GM23338 (cell line): ENCODE results near the gene R3HCC1L. TPM values are rescaled to one million over a fixed set of nuclear protein-coding genes. Genes with fewer than 3 reads are reported as not detected.

Source experiments
- ATAC-seq: fragments of 200-7000 bp; cut with Tn5 transposase; 3 replicates; pipeline ENCODE4 v1.9.1; 2020
- DNase-seq: peaks from one replicate; pipeline ENCODE4 v3.0.0-alpha.2; 2015; ENCODE audit warnings: low spot score
- H2AFZ ChIP-seq: fragments of 200-600 bp; sonication (generic); 2 replicates; pipeline ENCODE4 v1.8.0; 2016; ENCODE audit warnings: antibody characterized with exemption, mild to moderate bottlenecking, moderate library complexity
- H3F3A ChIP-seq: fragments of 200-600 bp; sonication (generic); replicated peaks from 2 replicates; pipeline ENCODE4 v1.8.0; 2017; ENCODE audit warnings: antibody characterized with exemption, mixed run types, low read depth
- H3K27ac ChIP-seq: fragments of 200-600 bp; sonication (generic); 2 replicates; pipeline ENCODE4 v1.6.1; 2016; ENCODE audit warnings: low read depth
- H3K27me3 ChIP-seq: fragments of 200-600 bp; sonication (generic); 2 replicates; pipeline ENCODE4 v1.8.0; 2016; ENCODE audit warnings: mild to moderate bottlenecking, mixed run types, moderate library complexity; ENCODE audit not compliant: insufficient read depth
- H3K36me3 ChIP-seq: fragments of 200-600 bp; sonication (generic); 2 replicates; pipeline ENCODE4 v1.8.0; 2016; ENCODE audit warnings: mild to moderate bottlenecking; ENCODE audit not compliant: insufficient read depth
- H3K4me1 ChIP-seq: fragments of 200-600 bp; sonication (generic); 2 replicates; pipeline ENCODE4 v1.8.0; 2016; ENCODE audit warnings: mild to moderate bottlenecking, moderate library complexity; ENCODE audit not compliant: insufficient read depth
- H3K4me2 ChIP-seq: fragments of 200-600 bp; sonication (generic); 2 replicates; pipeline ENCODE4 v1.7.1; 2017; ENCODE audit warnings: mixed run types
- H3K4me3 ChIP-seq: fragments of 200-600 bp; sonication (generic); 2 replicates; pipeline ENCODE4 v1.6.1; 2016; ENCODE audit warnings: mixed run types
- H3K79me2 ChIP-seq: fragments of 200-600 bp; sonication (generic); replicated peaks from 2 replicates; pipeline ENCODE4 v1.8.0; 2017; ENCODE audit warnings: mild to moderate bottlenecking; ENCODE audit not compliant: insufficient read depth
- H3K9me2 ChIP-seq: fragments of 200-600 bp; sonication (generic); 2 replicates; pipeline ENCODE4 v1.8.0; 2017; ENCODE audit not compliant: insufficient read depth
- H4K20me1 ChIP-seq: fragments of 200-600 bp; sonication (generic); replicated peaks from 2 replicates; pipeline ENCODE4 v1.8.0; 2017; ENCODE audit warnings: mild to moderate bottlenecking; ENCODE audit not compliant: insufficient read depth
- H3K27ac Mint-ChIP-seq: 2 replicates; pipeline ENCODE4 v1.8.0; 2020; ENCODE audit warnings: inconsistent platforms, mild to moderate bottlenecking, moderate library complexity, mixed read lengths
- H3K27me3 Mint-ChIP-seq: 3 replicates; pipeline ENCODE4 v1.8.0; 2022; ENCODE audit warnings: low read depth, mild to moderate bottlenecking, moderate library complexity, mixed read lengths, inconsistent platforms; ENCODE audit not compliant: insufficient read depth, poor library complexity
- H3K36me3 Mint-ChIP-seq: 3 replicates; pipeline ENCODE4 v1.8.0; 2021; ENCODE audit warnings: low read depth, mild to moderate bottlenecking, inconsistent platforms, moderate library complexity, mixed read lengths
- H3K4me1 Mint-ChIP-seq: 3 replicates; pipeline ENCODE4 v1.8.0; 2020; ENCODE audit warnings: mild to moderate bottlenecking, inconsistent platforms, mixed read lengths
- H3K4me3 Mint-ChIP-seq: 3 replicates; pipeline ENCODE4 v1.8.0; 2021; ENCODE audit warnings: moderate library complexity, mild to moderate bottlenecking, inconsistent platforms, mixed read lengths
- H3K9me3 Mint-ChIP-seq: 3 replicates; pipeline ENCODE4 v1.8.0; 2020; ENCODE audit warnings: moderate library complexity, mild to moderate bottlenecking, inconsistent platforms, mixed read lengths
- CREB1 ChIP-seq: fragments of 250-450 bp; sonication (Bioruptor Pico); IDR thresholded peaks from 2 replicates; pipeline ENCODE4 v1.5.0; 2020; ENCODE audit warnings: low read depth, mild to moderate bottlenecking, moderate library complexity
- ETS1 ChIP-seq: IDR thresholded peaks from 2 replicates; pipeline ENCODE4 v1.6.1; 2016; ENCODE audit warnings: antibody characterized with exemption
- EZH2 ChIP-seq: fragments of 200-600 bp; sonication (generic); IDR thresholded peaks from one replicate; pipeline ENCODE4 v1.8.0; 2017; ENCODE audit warnings: antibody characterized with exemption, mild to moderate bottlenecking, low read depth; ENCODE audit not compliant: unreplicated experiment
- EZH2phosphoT487 ChIP-seq: fragments of 200-600 bp; sonication (generic); IDR thresholded peaks from one replicate; pipeline ENCODE4 v1.8.1; 2018; ENCODE audit warnings: antibody characterized with exemption; ENCODE audit not compliant: unreplicated experiment
- JUNB ChIP-seq: IDR thresholded peaks from one replicate; pipeline ENCODE4 v1.6.1; 2016; ENCODE audit warnings: antibody characterized with exemption; ENCODE audit not compliant: unreplicated experiment
- POLR2AphosphoS5 ChIP-seq: IDR thresholded peaks from 2 replicates; pipeline ENCODE4 v1.6.1; 2016; ENCODE audit warnings: antibody characterized with exemption, low read depth
- STAT1 ChIP-seq: IDR thresholded peaks from one replicate; pipeline ENCODE4 v1.6.1; 2016; ENCODE audit warnings: antibody characterized with exemption; ENCODE audit not compliant: unreplicated experiment
- ZNF114 ChIP-seq: fragments of 250-450 bp; sonication (Bioruptor Pico); IDR thresholded peaks from 2 replicates; pipeline ENCODE4 v1.5.0; 2020; ENCODE audit warnings: mild to moderate bottlenecking, moderate library complexity
- ZNF331 ChIP-seq: fragments of 250-450 bp; sonication (Bioruptor Pico); IDR thresholded peaks from 2 replicates; pipeline ENCODE4 v1.5.0; 2020; ENCODE audit warnings: low read depth, mild to moderate bottlenecking, moderate library complexity
- polyA plus RNA-seq: library from polyadenylated mRNA; unstranded; fragments of >200 nt; fragmentation: Nextera tagmentation; extraction: Ambion mirVana; gene quantifications from 2 replicates; pipeline ENCODE4 v1.2.1, GENCODE V29; 2016
- total RNA-seq: library from RNA; depleted of rRNA; stranded (reverse); fragments of >200 nt; shearing (Covaris generic); gene quantifications from 2 replicates; pipeline ENCODE4 v1.2.3, GENCODE V29; 2014
- TF ChIP-seq, protein P1 (sequence below), 2 experiments: fragments of 200-600 bp in 1 of 2; sonication (generic) in 1 of 2; conservative IDR thresholded peaks; 2 replicates each; pipeline versions ENCODE4 v1.5.1 to v1.6.1; 2016 to 2017; ENCODE audit warnings: antibody characterized with exemption in 2 of 2, low read depth in 2 of 2, mild to moderate bottlenecking in 2 of 2, moderate library complexity in 1 of 2
- TF ChIP-seq, protein P2 (sequence below): IDR thresholded peaks from one replicate; pipeline ENCODE4 v1.6.1; 2018; ENCODE audit warnings: antibody characterized with exemption; ENCODE audit not compliant: unreplicated experiment
- TF ChIP-seq, protein P3 (sequence below): fragments of 250-450 bp; sonication (Bioruptor Pico); IDR thresholded peaks from 2 replicates; pipeline ENCODE4 v1.5.0; 2020; ENCODE audit warnings: mild to moderate bottlenecking, moderate library complexity

The R3HCC1L gene
- total and polyA plus RNA-seq, 2 experiments from 2014 or later: 9.3 to 15.8 TPM

DNA sequence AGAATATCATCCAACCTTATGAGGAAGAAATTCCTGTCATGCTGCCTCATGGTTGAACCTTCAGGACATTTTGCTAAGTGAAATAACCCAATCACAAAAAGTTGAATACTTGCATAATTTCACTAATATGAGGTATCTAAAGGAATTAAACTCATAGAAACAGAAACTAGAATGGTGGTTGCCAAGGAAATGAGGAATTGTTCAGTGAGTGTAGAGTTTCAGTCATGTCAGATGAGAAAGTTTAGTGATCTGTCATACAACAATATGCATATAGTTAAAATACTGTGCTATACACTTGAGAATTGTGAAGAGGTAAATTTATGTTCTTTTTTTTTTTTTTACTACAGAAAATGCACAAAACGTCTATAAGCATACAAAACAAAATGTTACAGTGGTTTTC, 60.7 kb downstream of the R3HCC1L start (continued):
- TF ChIP-seq ETS1: no peak

DNA sequence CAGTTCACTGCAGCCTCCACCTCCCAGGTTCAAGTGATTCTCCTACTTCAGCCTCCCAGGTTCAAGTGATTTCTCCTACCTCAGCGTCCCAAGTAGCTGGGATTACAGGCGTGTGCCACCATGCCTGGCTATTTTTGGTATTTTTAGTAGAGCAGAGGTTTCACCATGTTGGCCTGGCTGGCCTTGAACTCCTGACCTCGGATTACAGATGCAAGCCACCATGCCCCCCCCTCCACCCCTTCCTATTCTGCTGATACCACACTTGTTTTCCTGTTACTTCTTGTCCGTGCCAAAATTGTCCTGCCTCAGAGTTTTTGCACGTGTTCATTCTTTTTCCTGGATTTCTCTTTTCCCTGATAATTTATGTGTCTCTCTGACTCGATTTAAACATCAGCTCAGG, 62.5 kb downstream of the R3HCC1L start:
- Histone ChIP-seq H3F3A (no peaks in the 10 kb centered on the region), H2AFZ (no peak overlapping the region), H3K27ac (no peak overlapping the region), H3K9me2 (no peaks in the 10 kb centered on the region), H4K20me1 (no peaks in the 10 kb centered on the region; the same call in 1 of the 2 replicates), H3K79me2 (peaks cover 2% of the 10 kb centered on the region; the same call in 1 of the 2 replicates), H3K36me3 (no peaks in the 10 kb centered on the region), H3K27me3 (no peaks in the 10 kb centered on the region), H3K4me1 (no peaks in the 10 kb centered on the region), H3K4me3 (no peak overlapping the region), H3K4me2 (no peak overlapping the region)
- ATAC-seq (no peak), DNase-seq (no peak)
- no peaks in the 10 kb centered on the region for H3K9me3 Mint-ChIP-seq
- H3K27me3 Mint-ChIP-seq: no peaks in the 10 kb centered on the region
- H3K36me3 Mint-ChIP-seq: peaks cover 20% of the 10 kb centered on the region; the same call in 2 of the 3 replicates
- no peak overlapping the region for H3K27ac Mint-ChIP-seq
- no peak overlapping the region for H3K4me3 Mint-ChIP-seq
- H3K4me1 Mint-ChIP-seq: peaks cover 8% of the 10 kb centered on the region; the same call in 2 of the 3 replicates
- TF ChIP-seq JUNB (no peak), EZH2 (no peak), CREB1 (no peak), EZH2phosphoT487 (no peak), ETS1 (no peak), POLR2AphosphoS5 (no peak), ZNF114 (CRISPR knock-in tag) (no peak), STAT1 (no peak), ZNF331 (CRISPR knock-in tag) (no peak)
- TF ChIP-seq, protein P1, sequence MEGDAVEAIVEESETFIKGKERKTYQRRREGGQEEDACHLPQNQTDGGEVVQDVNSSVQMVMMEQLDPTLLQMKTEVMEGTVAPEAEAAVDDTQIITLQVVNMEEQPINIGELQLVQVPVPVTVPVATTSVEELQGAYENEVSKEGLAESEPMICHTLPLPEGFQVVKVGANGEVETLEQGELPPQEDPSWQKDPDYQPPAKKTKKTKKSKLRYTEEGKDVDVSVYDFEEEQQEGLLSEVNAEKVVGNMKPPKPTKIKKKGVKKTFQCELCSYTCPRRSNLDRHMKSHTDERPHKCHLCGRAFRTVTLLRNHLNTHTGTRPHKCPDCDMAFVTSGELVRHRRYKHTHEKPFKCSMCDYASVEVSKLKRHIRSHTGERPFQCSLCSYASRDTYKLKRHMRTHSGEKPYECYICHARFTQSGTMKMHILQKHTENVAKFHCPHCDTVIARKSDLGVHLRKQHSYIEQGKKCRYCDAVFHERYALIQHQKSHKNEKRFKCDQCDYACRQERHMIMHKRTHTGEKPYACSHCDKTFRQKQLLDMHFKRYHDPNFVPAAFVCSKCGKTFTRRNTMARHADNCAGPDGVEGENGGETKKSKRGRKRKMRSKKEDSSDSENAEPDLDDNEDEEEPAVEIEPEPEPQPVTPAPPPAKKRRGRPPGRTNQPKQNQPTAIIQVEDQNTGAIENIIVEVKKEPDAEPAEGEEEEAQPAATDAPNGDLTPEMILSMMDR (conservative IDR thresholded peaks at IDR 0.05; ENCODE audit: low read depth in 2 of 2): no peak
- TF ChIP-seq, protein P2, sequence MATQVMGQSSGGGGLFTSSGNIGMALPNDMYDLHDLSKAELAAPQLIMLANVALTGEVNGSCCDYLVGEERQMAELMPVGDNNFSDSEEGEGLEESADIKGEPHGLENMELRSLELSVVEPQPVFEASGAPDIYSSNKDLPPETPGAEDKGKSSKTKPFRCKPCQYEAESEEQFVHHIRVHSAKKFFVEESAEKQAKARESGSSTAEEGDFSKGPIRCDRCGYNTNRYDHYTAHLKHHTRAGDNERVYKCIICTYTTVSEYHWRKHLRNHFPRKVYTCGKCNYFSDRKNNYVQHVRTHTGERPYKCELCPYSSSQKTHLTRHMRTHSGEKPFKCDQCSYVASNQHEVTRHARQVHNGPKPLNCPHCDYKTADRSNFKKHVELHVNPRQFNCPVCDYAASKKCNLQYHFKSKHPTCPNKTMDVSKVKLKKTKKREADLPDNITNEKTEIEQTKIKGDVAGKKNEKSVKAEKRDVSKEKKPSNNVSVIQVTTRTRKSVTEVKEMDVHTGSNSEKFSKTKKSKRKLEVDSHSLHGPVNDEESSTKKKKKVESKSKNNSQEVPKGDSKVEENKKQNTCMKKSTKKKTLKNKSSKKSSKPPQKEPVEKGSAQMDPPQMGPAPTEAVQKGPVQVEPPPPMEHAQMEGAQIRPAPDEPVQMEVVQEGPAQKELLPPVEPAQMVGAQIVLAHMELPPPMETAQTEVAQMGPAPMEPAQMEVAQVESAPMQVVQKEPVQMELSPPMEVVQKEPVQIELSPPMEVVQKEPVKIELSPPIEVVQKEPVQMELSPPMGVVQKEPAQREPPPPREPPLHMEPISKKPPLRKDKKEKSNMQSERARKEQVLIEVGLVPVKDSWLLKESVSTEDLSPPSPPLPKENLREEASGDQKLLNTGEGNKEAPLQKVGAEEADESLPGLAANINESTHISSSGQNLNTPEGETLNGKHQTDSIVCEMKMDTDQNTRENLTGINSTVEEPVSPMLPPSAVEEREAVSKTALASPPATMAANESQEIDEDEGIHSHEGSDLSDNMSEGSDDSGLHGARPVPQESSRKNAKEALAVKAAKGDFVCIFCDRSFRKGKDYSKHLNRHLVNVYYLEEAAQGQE: no peak
- TF ChIP-seq, protein P3, sequence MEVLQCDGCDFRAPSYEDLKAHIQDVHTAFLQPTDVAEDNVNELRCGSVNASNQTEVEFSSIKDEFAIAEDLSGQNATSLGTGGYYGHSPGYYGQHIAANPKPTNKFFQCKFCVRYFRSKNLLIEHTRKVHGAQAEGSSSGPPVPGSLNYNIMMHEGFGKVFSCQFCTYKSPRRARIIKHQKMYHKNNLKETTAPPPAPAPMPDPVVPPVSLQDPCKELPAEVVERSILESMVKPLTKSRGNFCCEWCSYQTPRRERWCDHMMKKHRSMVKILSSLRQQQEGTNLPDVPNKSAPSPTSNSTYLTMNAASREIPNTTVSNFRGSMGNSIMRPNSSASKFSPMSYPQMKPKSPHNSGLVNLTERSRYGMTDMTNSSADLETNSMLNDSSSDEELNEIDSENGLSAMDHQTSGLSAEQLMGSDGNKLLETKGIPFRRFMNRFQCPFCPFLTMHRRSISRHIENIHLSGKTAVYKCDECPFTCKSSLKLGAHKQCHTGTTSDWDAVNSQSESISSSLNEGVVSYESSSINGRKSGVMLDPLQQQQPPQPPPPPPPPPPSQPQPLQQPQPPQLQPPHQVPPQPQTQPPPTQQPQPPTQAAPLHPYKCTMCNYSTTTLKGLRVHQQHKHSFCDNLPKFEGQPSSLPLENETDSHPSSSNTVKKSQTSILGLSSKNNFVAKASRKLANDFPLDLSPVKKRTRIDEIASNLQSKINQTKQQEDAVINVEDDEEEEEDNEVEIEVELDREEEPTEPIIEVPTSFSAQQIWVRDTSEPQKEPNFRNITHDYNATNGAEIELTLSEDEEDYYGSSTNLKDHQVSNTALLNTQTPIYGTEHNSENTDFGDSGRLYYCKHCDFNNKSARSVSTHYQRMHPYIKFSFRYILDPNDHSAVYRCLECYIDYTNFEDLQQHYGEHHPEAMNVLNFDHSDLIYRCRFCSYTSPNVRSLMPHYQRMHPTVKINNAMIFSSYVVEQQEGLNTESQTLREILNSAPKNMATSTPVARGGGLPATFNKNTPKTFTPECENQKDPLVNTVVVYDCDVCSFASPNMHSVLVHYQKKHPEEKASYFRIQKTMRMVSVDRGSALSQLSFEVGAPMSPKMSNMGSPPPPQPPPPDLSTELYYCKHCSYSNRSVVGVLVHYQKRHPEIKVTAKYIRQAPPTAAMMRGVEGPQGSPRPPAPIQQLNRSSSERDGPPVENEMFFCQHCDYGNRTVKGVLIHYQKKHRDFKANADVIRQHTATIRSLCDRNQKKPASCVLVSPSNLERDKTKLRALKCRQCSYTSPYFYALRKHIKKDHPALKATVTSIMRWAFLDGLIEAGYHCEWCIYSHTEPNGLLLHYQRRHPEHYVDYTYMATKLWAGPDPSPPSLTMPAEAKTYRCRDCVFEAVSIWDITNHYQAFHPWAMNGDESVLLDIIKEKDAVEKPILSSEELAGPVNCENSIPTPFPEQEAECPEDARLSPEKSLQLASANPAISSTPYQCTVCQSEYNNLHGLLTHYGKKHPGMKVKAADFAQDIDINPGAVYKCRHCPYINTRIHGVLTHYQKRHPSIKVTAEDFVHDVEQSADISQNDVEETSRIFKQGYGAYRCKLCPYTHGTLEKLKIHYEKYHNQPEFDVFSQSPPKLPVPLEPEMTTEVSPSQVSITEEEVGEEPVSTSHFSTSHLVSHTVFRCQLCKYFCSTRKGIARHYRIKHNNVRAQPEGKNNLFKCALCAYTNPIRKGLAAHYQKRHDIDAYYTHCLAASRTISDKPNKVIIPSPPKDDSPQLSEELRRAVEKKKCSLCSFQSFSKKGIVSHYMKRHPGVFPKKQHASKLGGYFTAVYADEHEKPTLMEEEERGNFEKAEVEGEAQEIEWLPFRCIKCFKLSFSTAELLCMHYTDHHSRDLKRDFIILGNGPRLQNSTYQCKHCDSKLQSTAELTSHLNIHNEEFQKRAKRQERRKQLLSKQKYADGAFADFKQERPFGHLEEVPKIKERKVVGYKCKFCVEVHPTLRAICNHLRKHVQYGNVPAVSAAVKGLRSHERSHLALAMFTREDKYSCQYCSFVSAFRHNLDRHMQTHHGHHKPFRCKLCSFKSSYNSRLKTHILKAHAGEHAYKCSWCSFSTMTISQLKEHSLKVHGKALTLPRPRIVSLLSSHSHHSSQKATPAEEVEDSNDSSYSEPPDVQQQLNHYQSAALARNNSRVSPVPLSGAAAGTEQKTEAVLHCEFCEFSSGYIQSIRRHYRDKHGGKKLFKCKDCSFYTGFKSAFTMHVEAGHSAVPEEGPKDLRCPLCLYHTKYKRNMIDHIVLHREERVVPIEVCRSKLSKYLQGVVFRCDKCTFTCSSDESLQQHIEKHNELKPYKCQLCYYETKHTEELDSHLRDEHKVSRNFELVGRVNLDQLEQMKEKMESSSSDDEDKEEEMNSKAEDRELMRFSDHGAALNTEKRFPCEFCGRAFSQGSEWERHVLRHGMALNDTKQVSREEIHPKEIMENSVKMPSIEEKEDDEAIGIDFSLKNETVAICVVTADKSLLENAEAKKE (CRISPR knock-in tag): no peak
